ENCODE data around the gene GALNTL6.

DNA sequence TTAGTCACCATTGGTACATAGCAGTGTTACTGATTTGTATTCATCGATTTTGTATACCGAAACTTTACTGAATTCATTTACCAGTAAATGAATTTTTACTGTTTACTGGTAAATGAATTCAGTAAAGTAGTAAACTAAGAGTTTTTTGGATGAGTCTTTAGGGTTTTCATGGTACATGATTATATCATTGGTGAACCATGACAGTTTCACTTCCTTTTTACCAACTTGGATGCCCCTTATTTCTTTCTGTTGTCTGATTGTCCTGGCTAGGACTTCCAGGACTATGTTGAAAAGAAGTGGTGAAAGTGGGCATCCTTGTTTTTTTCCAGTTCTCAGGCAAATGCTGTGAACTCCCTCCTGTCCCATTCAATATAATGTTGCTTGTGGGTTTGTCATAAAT, 494.9 kb downstream of the GALNTL6 start:
- TF ChIP-seq, protein P1, sequence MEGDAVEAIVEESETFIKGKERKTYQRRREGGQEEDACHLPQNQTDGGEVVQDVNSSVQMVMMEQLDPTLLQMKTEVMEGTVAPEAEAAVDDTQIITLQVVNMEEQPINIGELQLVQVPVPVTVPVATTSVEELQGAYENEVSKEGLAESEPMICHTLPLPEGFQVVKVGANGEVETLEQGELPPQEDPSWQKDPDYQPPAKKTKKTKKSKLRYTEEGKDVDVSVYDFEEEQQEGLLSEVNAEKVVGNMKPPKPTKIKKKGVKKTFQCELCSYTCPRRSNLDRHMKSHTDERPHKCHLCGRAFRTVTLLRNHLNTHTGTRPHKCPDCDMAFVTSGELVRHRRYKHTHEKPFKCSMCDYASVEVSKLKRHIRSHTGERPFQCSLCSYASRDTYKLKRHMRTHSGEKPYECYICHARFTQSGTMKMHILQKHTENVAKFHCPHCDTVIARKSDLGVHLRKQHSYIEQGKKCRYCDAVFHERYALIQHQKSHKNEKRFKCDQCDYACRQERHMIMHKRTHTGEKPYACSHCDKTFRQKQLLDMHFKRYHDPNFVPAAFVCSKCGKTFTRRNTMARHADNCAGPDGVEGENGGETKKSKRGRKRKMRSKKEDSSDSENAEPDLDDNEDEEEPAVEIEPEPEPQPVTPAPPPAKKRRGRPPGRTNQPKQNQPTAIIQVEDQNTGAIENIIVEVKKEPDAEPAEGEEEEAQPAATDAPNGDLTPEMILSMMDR (optimal IDR thresholded peaks at IDR 0.05 in 1 of 3, IDR thresholded peaks at IDR 0.05 in 1 of 3, conservative IDR thresholded peaks at IDR 0.05 in 1 of 3; ENCODE audit: extremely low read depth in 1 of 3, insufficient read depth in 2 of 3, low read length in 3 of 3) = no peak
- no peak for TF ChIP-seq EZH2 (IDR thresholded peaks at IDR 0.05; ENCODE audit: low read length)

Measured in keratinocyte (primary cell).